Adrenal gland (tissue), 5 donors: ENCODE measurements around the gene GLB1L2.

ENCODE experiments used
- POLR2A ChIP-seq, 2 donors: fragments of 450-650 bp; IDR thresholded peaks; one replicate each; pipeline ENCODE4 v1.6.1; 2017; ENCODE audit warnings: antibody characterized with exemption in 2 of 2, mild to moderate bottlenecking in 2 of 2, moderate library complexity in 1 of 2
- TF ChIP-seq, protein P1 (sequence below), 6 experiments: fragments of 450-650 bp in 4 of 6; fragments of 200-600 bp in 2 of 6; sonication (generic) in 1 of 6; IDR thresholded peaks; 1 replicate in 5 of 6; 2 replicates in 1 of 6; pipeline versions ENCODE4 v1.5.1 to v1.8.0; 2016 to 2021; ENCODE audit warnings: antibody characterized with exemption in 6 of 6, mild to moderate bottlenecking in 2 of 6, moderate library complexity in 1 of 6
- donor health status: DM: no; HTN: no; CAD: no.

DNA sequence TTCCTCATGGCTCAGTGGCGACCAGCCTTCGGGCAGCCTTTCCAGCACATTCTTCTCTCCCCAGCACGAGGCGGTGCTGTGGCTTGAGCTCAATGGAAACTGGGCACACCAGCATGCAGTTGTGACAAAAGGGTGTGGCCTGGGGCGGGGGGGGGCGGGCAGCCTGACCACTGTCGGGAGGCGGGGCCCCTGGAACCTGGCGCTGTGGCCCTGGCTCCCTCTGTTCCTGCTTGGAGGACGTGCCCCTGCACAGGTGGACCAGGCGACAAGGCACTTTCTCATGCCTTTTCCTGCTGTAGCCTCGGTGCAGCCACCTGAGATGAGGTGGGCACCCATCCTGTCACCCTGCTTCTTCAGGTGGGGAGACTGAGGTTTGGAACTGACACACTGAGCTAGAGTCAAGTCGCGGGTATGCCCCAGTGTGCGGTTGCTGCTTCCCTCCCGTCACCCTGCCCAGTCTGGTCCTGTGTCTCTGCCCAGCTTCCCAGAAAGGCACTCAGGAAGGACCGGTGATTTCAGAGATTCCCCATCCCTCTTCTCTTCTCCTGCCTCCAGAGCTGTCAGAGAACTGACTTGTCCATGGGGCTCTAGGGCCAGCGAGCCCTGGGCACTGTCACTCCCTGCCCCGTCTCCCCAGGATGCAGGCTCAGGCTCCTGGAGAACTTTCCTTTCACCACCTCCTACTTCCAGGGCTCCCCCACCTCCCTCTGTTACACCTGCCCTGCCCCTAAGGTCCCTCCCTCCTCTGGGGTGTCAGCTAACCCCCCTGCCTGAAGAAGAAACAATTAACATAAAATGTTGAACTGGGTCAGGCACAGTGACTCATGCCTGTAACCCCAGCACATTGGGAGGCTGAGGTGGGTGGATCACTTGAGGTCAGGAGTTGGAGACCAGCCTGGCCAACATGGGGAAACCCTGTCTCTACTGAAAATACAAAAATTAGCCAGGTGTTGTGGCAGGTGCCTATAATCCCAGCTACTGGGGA lies 70.3 kb downstream of the GLB1L2 start:
- TF ChIP-seq, protein P1, sequence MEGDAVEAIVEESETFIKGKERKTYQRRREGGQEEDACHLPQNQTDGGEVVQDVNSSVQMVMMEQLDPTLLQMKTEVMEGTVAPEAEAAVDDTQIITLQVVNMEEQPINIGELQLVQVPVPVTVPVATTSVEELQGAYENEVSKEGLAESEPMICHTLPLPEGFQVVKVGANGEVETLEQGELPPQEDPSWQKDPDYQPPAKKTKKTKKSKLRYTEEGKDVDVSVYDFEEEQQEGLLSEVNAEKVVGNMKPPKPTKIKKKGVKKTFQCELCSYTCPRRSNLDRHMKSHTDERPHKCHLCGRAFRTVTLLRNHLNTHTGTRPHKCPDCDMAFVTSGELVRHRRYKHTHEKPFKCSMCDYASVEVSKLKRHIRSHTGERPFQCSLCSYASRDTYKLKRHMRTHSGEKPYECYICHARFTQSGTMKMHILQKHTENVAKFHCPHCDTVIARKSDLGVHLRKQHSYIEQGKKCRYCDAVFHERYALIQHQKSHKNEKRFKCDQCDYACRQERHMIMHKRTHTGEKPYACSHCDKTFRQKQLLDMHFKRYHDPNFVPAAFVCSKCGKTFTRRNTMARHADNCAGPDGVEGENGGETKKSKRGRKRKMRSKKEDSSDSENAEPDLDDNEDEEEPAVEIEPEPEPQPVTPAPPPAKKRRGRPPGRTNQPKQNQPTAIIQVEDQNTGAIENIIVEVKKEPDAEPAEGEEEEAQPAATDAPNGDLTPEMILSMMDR (IDR thresholded peaks at IDR 0.05) = no peak
- no peak for TF ChIP-seq POLR2A (IDR thresholded peaks at IDR 0.05)
